CD14-positive monocyte (primary cell): Measurements from ENCODE around the gene TATDN2. TPM values are rescaled to one million over a fixed set of nuclear protein-coding genes. Genes with fewer than 3 reads are reported as not detected.

Experiments
- DNase-seq, 3 donors: peaks; one replicate each; pipeline ENCODE4 v3.0.0-alpha.2; 2011 to 2022
- H2AFZ ChIP-seq: 2 replicates; pipeline ENCODE4 v1.6.0; 2012; ENCODE audit warnings: mild to moderate bottlenecking, low read depth, low read length, inconsistent platforms; ENCODE audit not compliant: insufficient read depth, poor library complexity, severe bottlenecking
- H3K27ac ChIP-seq, 2 donors: 1 replicate in 1 of 2; 2 replicates in 1 of 2; pipeline ENCODE4 v1.5.1; 2012 to 2013; ENCODE audit warnings: low read length in 2 of 2, control low read depth in 1 of 2, inconsistent platforms in 1 of 2, low read depth in 1 of 2, mild to moderate bottlenecking in 1 of 2
- H3K27me3 ChIP-seq, 2 donors: one replicate each; pipeline versions ENCODE4 v1.6.0 to v1.6.1; 2011 to 2013; ENCODE audit warnings: low read length in 2 of 2; ENCODE audit not compliant: control insufficient read depth in 2 of 2, insufficient read depth in 2 of 2
- H3K36me3 ChIP-seq, 2 donors: replicated peaks in 1 of 2; 1 replicate in 1 of 2; 2 replicates in 1 of 2; pipeline versions ENCODE4 v1.5.1 to v1.6.1; 2012 to 2013; ENCODE audit warnings: low read length in 2 of 2, control low read depth in 1 of 2, inconsistent platforms in 1 of 2, mild to moderate bottlenecking in 1 of 2; ENCODE audit not compliant: insufficient read depth in 2 of 2, control insufficient read depth in 1 of 2
- H3K4me1 ChIP-seq, 2 donors: 1 replicate in 1 of 2; 2 replicates in 1 of 2; pipeline versions ENCODE4 v1.5.1 to v1.6.1; 2012 to 2013; ENCODE audit warnings: low read length in 2 of 2, control low read depth in 1 of 2, inconsistent platforms in 1 of 2, mild to moderate bottlenecking in 1 of 2, moderate library complexity in 1 of 2; ENCODE audit not compliant: insufficient read depth in 2 of 2, control insufficient read depth in 1 of 2
- H3K4me2 ChIP-seq: replicated peaks from 2 replicates; pipeline ENCODE3; 2012; ENCODE audit warnings: low read length, moderate library complexity, mild to moderate bottlenecking; ENCODE audit not compliant: poor library complexity, severe bottlenecking; ENCODE audit errors: extremely low read depth
- H3K4me3 ChIP-seq, 3 experiments: fragments of 200-600 bp in 1 of 3; sonication (generic) in 1 of 3; replicated peaks in 1 of 3; 1 replicate in 2 of 3; 2 replicates in 1 of 3; pipeline ENCODE4 v1.5.1; 2011 to 2013; ENCODE audit warnings: low read length in 3 of 3, mild to moderate bottlenecking in 3 of 3, control low read depth in 2 of 3, low read depth in 2 of 3, inconsistent platforms in 1 of 3, moderate library complexity in 1 of 3
- H3K79me2 ChIP-seq: 2 replicates; pipeline ENCODE4 v1.6.0; 2012; ENCODE audit warnings: mild to moderate bottlenecking, control low read depth, inconsistent platforms, low read length, moderate library complexity; ENCODE audit not compliant: insufficient read depth
- H3K9ac ChIP-seq: 2 replicates; pipeline ENCODE4 v1.6.0; 2017; ENCODE audit warnings: low read length, mild to moderate bottlenecking; ENCODE audit not compliant: insufficient read depth, poor library complexity, severe bottlenecking
- H3K9me3 ChIP-seq, 2 donors: replicated peaks in 1 of 2; 1 replicate in 1 of 2; 2 replicates in 1 of 2; pipeline versions ENCODE4 v1.5.1 to v1.6.1; 2012 to 2013; ENCODE audit warnings: low read length in 2 of 2, control low read depth in 1 of 2; ENCODE audit not compliant: control insufficient read depth in 1 of 2, insufficient read depth in 1 of 2
- H4K20me1 ChIP-seq: 2 replicates; pipeline ENCODE4 v1.6.0; 2012; ENCODE audit warnings: mild to moderate bottlenecking, low read length, control low read depth, moderate library complexity; ENCODE audit not compliant: insufficient read depth
- H3K27ac Mint-ChIP-seq, 7 donors: one replicate each; pipeline ENCODE4 v1.8.0; 2020; ENCODE audit warnings: mild to moderate bottlenecking in 7 of 7, mixed read lengths in 7 of 7, moderate library complexity in 6 of 7, inconsistent platforms in 2 of 7
- H3K27me3 Mint-ChIP-seq, 3 donors: one replicate each; pipeline ENCODE4 v1.8.0; 2021 to 2022; ENCODE audit warnings: low read depth in 3 of 3, mild to moderate bottlenecking in 3 of 3, mixed read lengths in 3 of 3, moderate library complexity in 3 of 3, inconsistent platforms in 1 of 3
- H3K36me3 Mint-ChIP-seq, 2 donors: one replicate each; pipeline ENCODE4 v1.8.0; 2020; ENCODE audit warnings: mixed read lengths in 2 of 2, inconsistent platforms in 1 of 2, mild to moderate bottlenecking in 1 of 2
- H3K4me1 Mint-ChIP-seq: one replicate; pipeline ENCODE4 v1.8.0; 2020; ENCODE audit warnings: mild to moderate bottlenecking, mixed read lengths
- H3K4me3 Mint-ChIP-seq, 2 donors: one replicate each; pipeline ENCODE4 v1.8.0; 2020; ENCODE audit warnings: mild to moderate bottlenecking in 2 of 2, mixed read lengths in 2 of 2, moderate library complexity in 1 of 2
- H3K9me3 Mint-ChIP-seq, 7 donors: one replicate each; pipeline ENCODE4 v1.8.0; 2020 to 2022; ENCODE audit warnings: mixed read lengths in 7 of 7, mild to moderate bottlenecking in 6 of 7, moderate library complexity in 6 of 7, inconsistent platforms in 2 of 7
- CTCF ChIP-seq: fragments of 200-600 bp; IDR thresholded peaks from one replicate; pipeline ENCODE4 v1.8.0; 2022; ENCODE audit warnings: antibody characterized with exemption, mild to moderate bottlenecking
- WGBS: methylation state at CpG from one replicate; pipeline ENCODE4 v1.1.5; 2013; ENCODE audit warnings: missing lambda C conversion rate; ENCODE audit not compliant: insufficient coverage; 5-methylcytosine and 5-hydroxymethylcytosine counted together
- intact Hi-C, 2 donors: fragments of 100-400 bp; cut with micrococcal nuclease; formaldehyde crosslinking; loops; one replicate each; pipeline versions ENCODE4 v1.15.0 to v1.15.1; 2023
- polyA plus RNA-seq, 3 donors: library from polyadenylated mRNA; depleted of rRNA in 1 of 3; unstranded in 2 of 3; stranded (reverse) in 1 of 3; fragments of 300-500 nt in 2 of 3; fragments of >200 nt in 1 of 3; fragmentation: Illumina TruSeq in 2 of 3; gene quantifications; 1 replicate in 2 of 3; 2 replicates in 1 of 3; pipeline ENCODE4 v1.2.3, GENCODE V29; 2012 to 2021

TATDN2 gene
- polyA plus RNA-seq, 3 donors = 6.0 to 27.1 (median 6.0) TPM

DNA sequence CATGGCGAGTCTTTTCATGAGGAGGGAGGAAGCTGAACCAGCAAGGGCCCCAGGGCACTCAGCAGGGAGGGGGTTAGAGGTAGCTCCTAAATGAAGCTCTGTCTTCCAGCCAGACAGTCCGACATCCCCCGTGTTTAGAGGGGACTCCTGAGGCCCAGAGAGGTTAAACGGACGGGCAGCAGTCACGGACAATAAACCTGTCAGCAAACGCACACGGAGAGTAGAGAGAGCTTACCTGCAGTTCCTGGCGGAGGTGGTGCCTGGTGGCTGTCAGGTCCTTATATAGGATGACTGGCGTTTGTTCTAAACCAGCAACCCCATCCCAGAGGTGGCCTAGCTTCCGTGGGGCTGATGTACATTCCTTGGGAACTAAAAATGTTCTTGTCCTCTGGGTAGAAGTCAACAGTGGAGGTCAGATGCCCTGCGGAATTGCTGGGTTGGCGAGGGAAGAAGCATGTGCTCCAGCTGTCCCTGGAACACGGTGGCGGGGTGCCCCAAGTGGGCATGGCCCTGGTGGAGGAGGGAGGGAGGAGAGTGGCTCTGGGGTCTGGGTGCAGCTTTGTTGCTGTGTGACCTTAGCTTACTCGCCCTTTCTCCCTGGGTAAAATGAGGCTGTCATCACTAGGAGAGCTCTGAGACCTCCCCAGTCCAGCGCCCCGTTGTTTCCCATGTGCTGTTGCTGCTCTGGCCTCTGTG is 42.4 kb downstream of the TATDN2 start:
- Histone ChIP-seq H3K27ac (peak overlapping the region in 1 of 2 donors; percentile 90), H3K9me3 (no peaks in the 10 kb centered on the region), H3K4me3 (no peak overlapping the region), H2AFZ (no peak overlapping the region), H4K20me1 (no peaks in the 10 kb centered on the region), H3K36me3 (peaks cover 36 to 48% of the 10 kb centered on the region in 2 donors), H3K4me1 (peaks cover 34 to 42% of the 10 kb centered on the region in 2 donors), H3K79me2 (peaks cover 11% of the 10 kb centered on the region), H3K27me3 (no peaks in the 10 kb centered on the region), H3K4me2 (no peak overlapping the region), H3K9ac (no peak overlapping the region)
- no peak overlapping the region for H3K4me3 Mint-ChIP-seq
- no peaks in the 10 kb centered on the region for H3K27me3 Mint-ChIP-seq
- no peak for DNase-seq
- intact Hi-C loops = no loop called here
- H3K36me3 Mint-ChIP-seq = peaks cover 46 to 49% of the 10 kb centered on the region in 2 donors
- H3K27ac Mint-ChIP-seq = peak overlapping the region in 6 of 7 donors; percentile 41 to 94 (median 74)
- H3K4me1 Mint-ChIP-seq = peaks cover 44% of the 10 kb centered on the region
- H3K9me3 Mint-ChIP-seq = no peaks in the 10 kb centered on the region
- TF ChIP-seq CTCF = no peak
- 95% methylated on average over 13 of the region's 18 CpGs for WGBS

- no peaks in the 10 kb centered on the region for H3K9me3 Mint-ChIP-seq
- DNase-seq = no peak
- Histone ChIP-seq H3K79me2 (peaks cover 11% of the 10 kb centered on the region), H3K9ac (no peak overlapping the region), H3K27me3 (no peaks in the 10 kb centered on the region), H3K4me3 (peak overlapping the region in 1 of 3 experiments; percentile 64), H3K27ac (peak overlapping the region; percentile 77 to 90), H3K9me3 (no peaks in the 10 kb centered on the region), H3K36me3 (peaks cover 29 to 43% of the 10 kb centered on the region in 2 donors), H4K20me1 (no peaks in the 10 kb centered on the region), H2AFZ (no peak overlapping the region), H3K4me1 (peaks cover 34 to 42% of the 10 kb centered on the region in 2 donors), H3K4me2 (peak overlapping the region; percentile 66)
- no peaks in the 10 kb centered on the region for H3K27me3 Mint-ChIP-seq
- WGBS = 94% methylated on average over 4 of the region's 6 CpGs
- peak overlapping the region; percentile 93 to 98 (median 95) for H3K27ac Mint-ChIP-seq
- intact Hi-C loops = no loop called here
- H3K4me3 Mint-ChIP-seq = peak overlapping the region in 1 of 2 donors; percentile 70
- TF ChIP-seq CTCF = no peak
- peaks cover 44% of the 10 kb centered on the region for H3K4me1 Mint-ChIP-seq
- peaks cover 40 to 51% of the 10 kb centered on the region in 2 donors for H3K36me3 Mint-ChIP-seq
Observed at GRCh38 chr3:10291641-10292040, 43.4 kb downstream of the TATDN2 start.
